ENCODE measurements around the gene DVL3. TPM values are rescaled to one million over a fixed set of nuclear protein-coding genes. Genes with fewer than 3 reads are reported as not detected.

The DVL3 gene
- total and polyA plus RNA-seq, 2 donors (not counting 1 experiment from before 2014, with no cell fraction given): 42.7 to 92.0 TPM

GRCh38 chr3:184166671-184167070 lies 11.5 kb downstream of the DVL3 start:
- Histone ChIP-seq H2AFZ (ENCODE audit: insufficient read depth, low read depth, low read length, poor library complexity, severe bottlenecking) (no peak overlapping the region), H3K79me2 (ENCODE audit: control insufficient read depth, insufficient read depth, low read length) (peaks cover 39% of the 10 kb centered on the region), H3K9ac (ENCODE audit: low read length) (no peak overlapping the region), H3K27ac (ENCODE audit: low read length in 2 of 2) (no peak overlapping the region), H3K4me1 (ENCODE audit: control insufficient read depth in 2 of 2, insufficient read depth in 2 of 2, low read length in 2 of 2) (no peaks in the 10 kb centered on the region), H3K36me3 (replicated peaks in 1 of 2; ENCODE audit: control extremely low read depth in 1 of 2, control insufficient read depth in 1 of 2, extremely low read depth in 1 of 2, insufficient read depth in 2 of 2, low read length in 1 of 2) (peaks cover 0 to 57% of the 10 kb centered on the region in 2 experiments), H3K4me3 (ENCODE audit: control extremely low read depth in 1 of 5, extremely low read depth in 1 of 5, insufficient read depth in 1 of 5, low read depth in 2 of 5, low read length in 4 of 5) (no peak overlapping the region), H3K4me2 (replicated peaks; ENCODE audit: low read depth, low read length, poor library complexity, severe bottlenecking) (no peak overlapping the region), H3K27me3 (replicated peaks in 1 of 4; ENCODE audit: control extremely low read depth in 1 of 4, control insufficient read depth in 3 of 4, insufficient read depth in 4 of 4, low read length in 3 of 4) (no peaks in the 10 kb centered on the region), H4K20me1 (ENCODE audit: control insufficient read depth, insufficient read depth, low read length, poor library complexity, severe bottlenecking) (peaks cover 27% of the 10 kb centered on the region), H3K9me3 (ENCODE audit: control extremely low read depth in 1 of 3, control insufficient read depth in 2 of 3, insufficient read depth in 1 of 3, low read length in 2 of 3) (no peaks in the 10 kb centered on the region)
- H3K9me3 Mint-ChIP-seq (ENCODE audit: insufficient read depth): no peaks in the 10 kb centered on the region
- no peaks in the 10 kb centered on the region for H3K4me1 Mint-ChIP-seq
- intact Hi-C loops (cut with micrococcal nuclease): no loop called here
- no peak for DNase-seq
- H3K27ac Mint-ChIP-seq: peak overlapping the region; percentile 32
- ChIA-PET CTCF (no interaction called here), POLR2A (no interaction called here)
- H3K27me3 Mint-ChIP-seq: no peaks in the 10 kb centered on the region
- no peak for ATAC-seq (ENCODE audit: low read depth)
- 94% methylated on average over 5 of the region's 6 CpGs for WGBS (ENCODE audit: insufficient coverage)
- TF ChIP-seq, protein P1, sequence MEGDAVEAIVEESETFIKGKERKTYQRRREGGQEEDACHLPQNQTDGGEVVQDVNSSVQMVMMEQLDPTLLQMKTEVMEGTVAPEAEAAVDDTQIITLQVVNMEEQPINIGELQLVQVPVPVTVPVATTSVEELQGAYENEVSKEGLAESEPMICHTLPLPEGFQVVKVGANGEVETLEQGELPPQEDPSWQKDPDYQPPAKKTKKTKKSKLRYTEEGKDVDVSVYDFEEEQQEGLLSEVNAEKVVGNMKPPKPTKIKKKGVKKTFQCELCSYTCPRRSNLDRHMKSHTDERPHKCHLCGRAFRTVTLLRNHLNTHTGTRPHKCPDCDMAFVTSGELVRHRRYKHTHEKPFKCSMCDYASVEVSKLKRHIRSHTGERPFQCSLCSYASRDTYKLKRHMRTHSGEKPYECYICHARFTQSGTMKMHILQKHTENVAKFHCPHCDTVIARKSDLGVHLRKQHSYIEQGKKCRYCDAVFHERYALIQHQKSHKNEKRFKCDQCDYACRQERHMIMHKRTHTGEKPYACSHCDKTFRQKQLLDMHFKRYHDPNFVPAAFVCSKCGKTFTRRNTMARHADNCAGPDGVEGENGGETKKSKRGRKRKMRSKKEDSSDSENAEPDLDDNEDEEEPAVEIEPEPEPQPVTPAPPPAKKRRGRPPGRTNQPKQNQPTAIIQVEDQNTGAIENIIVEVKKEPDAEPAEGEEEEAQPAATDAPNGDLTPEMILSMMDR (IDR thresholded peaks at IDR 0.05): no peak
- TF ChIP-seq EZH2 (IDR thresholded peaks at IDR 0.05; ENCODE audit: borderline replicate concordance, insufficient read depth, low read depth, low read length, poor library complexity, severe bottlenecking): no peak
- H3K4me3 Mint-ChIP-seq: no peak overlapping the region

DNA sequence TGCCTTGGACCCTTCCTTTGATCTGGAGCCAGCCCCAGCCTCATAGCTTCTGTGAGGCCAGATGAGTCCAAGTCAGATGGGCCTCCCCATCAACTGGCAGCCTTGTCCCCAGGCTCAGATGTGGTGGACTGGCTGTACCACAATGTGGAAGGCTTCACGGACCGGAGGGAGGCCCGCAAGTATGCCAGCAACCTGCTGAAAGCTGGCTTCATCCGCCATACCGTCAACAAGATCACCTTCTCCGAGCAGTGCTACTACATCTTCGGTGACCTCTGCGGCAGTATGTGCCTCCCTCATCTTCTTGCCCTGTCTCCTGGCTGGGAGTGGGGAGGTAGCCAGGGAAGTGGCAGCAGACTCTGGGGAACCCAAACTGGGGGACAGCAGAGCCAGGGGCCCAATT lies 12.6 kb downstream of the DVL3 start:
- Histone ChIP-seq H3K4me1 (ENCODE audit: control insufficient read depth in 2 of 2, insufficient read depth in 2 of 2, low read length in 2 of 2) (no peaks in the 10 kb centered on the region), H3K9me3 (ENCODE audit: control extremely low read depth in 1 of 3, control insufficient read depth in 2 of 3, insufficient read depth in 1 of 3, low read length in 2 of 3) (no peaks in the 10 kb centered on the region), H3K4me3 (ENCODE audit: control extremely low read depth in 1 of 5, extremely low read depth in 1 of 5, insufficient read depth in 1 of 5, low read depth in 2 of 5, low read length in 4 of 5) (no peak overlapping the region), H3K9ac (ENCODE audit: low read length) (no peak overlapping the region), H2AFZ (ENCODE audit: insufficient read depth, low read depth, low read length, poor library complexity, severe bottlenecking) (no peak overlapping the region), H4K20me1 (ENCODE audit: control insufficient read depth, insufficient read depth, low read length, poor library complexity, severe bottlenecking) (peaks cover 22% of the 10 kb centered on the region), H3K27ac (ENCODE audit: low read length in 2 of 2) (no peak overlapping the region), H3K4me2 (replicated peaks; ENCODE audit: low read depth, low read length, poor library complexity, severe bottlenecking) (no peak overlapping the region), H3K36me3 (replicated peaks in 1 of 2; ENCODE audit: control extremely low read depth in 1 of 2, control insufficient read depth in 1 of 2, extremely low read depth in 1 of 2, insufficient read depth in 2 of 2, low read length in 1 of 2) (peaks cover 0 to 56% of the 10 kb centered on the region in 2 experiments), H3K79me2 (ENCODE audit: control insufficient read depth, insufficient read depth, low read length) (peaks cover 28% of the 10 kb centered on the region), H3K27me3 (replicated peaks in 1 of 4; ENCODE audit: control extremely low read depth in 1 of 4, control insufficient read depth in 3 of 4, insufficient read depth in 4 of 4, low read length in 3 of 4) (no peaks in the 10 kb centered on the region)
- ATAC-seq (ENCODE audit: low read depth) (no peak), DNase-seq (no peak)
- WGBS (ENCODE audit: insufficient coverage): 97% methylated on average over 8 of the region's 8 CpGs
- H3K4me1 Mint-ChIP-seq: no peaks in the 10 kb centered on the region
- H3K4me3 Mint-ChIP-seq: no peak overlapping the region
- intact Hi-C loops (cut with micrococcal nuclease): no loop called here
- H3K27me3 Mint-ChIP-seq: no peaks in the 10 kb centered on the region
- CTCF ChIA-PET: interaction anchor here (0.9 kb wide), 1 partner anchor 150 kb away, joined by 3 read pairs; the partner anchor contains the start of gene ABCC5
- TF ChIP-seq EZH2 (IDR thresholded peaks at IDR 0.05; ENCODE audit: borderline replicate concordance, insufficient read depth, low read depth, low read length, poor library complexity, severe bottlenecking): no peak
- TF ChIP-seq, protein P1 (IDR thresholded peaks at IDR 0.05): no peak
- H3K9me3 Mint-ChIP-seq (ENCODE audit: insufficient read depth): no peaks in the 10 kb centered on the region
- POLR2A ChIA-PET: interaction anchor here (0.6 kb wide), 1 partner anchor 1420 kb away, joined by 11 read pairs; no protein-coding TSS in a partner anchor
- H3K27ac Mint-ChIP-seq: no peak overlapping the region
